NOMO-1 (cell line): Measurements from ENCODE around the gene TMEM131.

ENCODE experiments used
- DNase-seq, 2 experiments: peaks; one replicate each; lab custom pipeline; 2025; ENCODE audit not compliant: unreplicated experiment in 2 of 2; lab: John Stamatoyannopoulos, UW

TMEM131 gene

GRCh38 chr2:98020992-98021713, 25.4 kb upstream of the TMEM131 start:
- no peak for DNase-seq

- DNase-seq: no peak
Measured at GRCh38 chr2:98020516-98020915, 24.8 kb upstream of the TMEM131 start.

- no peak for DNase-seq
Measured at GRCh38 chr2:98016908-98017670, 21.3 kb upstream of the TMEM131 start.

GRCh38 chr2:98015671-98016070, 19.9 kb upstream of the TMEM131 start:
- DNase-seq: peak in 1 of 2 experiments; percentile 24

- no peak for DNase-seq
Measured at GRCh38 chr2:98014379-98014778, 18.6 kb upstream of the TMEM131 start.

- peak in 1 of 2 experiments; percentile 8 for DNase-seq
Measured at GRCh38 chr2:98013407-98014042, 17.8 kb upstream of the TMEM131 start.

- peak; percentile 80 to 98 for DNase-seq
Measured at GRCh38 chr2:98012561-98012991, 16.8 kb upstream of the TMEM131 start.

- DNase-seq: no peak
Measured at GRCh38 chr2:98009887-98010760, 14.4 kb upstream of the TMEM131 start.

- no peak for DNase-seq
Measured at GRCh38 chr2:98008415-98008814, 12.7 kb upstream of the TMEM131 start.

- no peak for DNase-seq
Measured at GRCh38 chr2:98006378-98006777, 10.6 kb upstream of the TMEM131 start.

- DNase-seq: no peak
Measured at GRCh38 chr2:98004613-98005012, 8.9 kb upstream of the TMEM131 start.

GRCh38 chr2:98004047-98004446, 8.3 kb upstream of the TMEM131 start:
- DNase-seq: no peak

GRCh38 chr2:97999536-97999935, 3.8 kb upstream of the TMEM131 start:
- DNase-seq: no peak

GRCh38 chr2:97998431-97999005, 2.8 kb upstream of the TMEM131 start:
- no peak for DNase-seq

- peak; percentile 43 to 48 for DNase-seq
Measured at GRCh38 chr2:97997784-97998392, 2.1 kb upstream of the TMEM131 start.

- no peak for DNase-seq
Measured at GRCh38 chr2:97996679-97997078, 931 bp upstream of the TMEM131 start.

- DNase-seq: peak; percentile 62 to 77
Measured at GRCh38 chr2:97995026-97995733, 568 bp downstream of the TMEM131 start.

- no peak for DNase-seq
Measured at GRCh38 chr2:97994476-97994875, 1.3 kb downstream of the TMEM131 start.

- DNase-seq: no peak
Measured at GRCh38 chr2:97993926-97994325, 1.8 kb downstream of the TMEM131 start.
